HG02852 (cell line): ENCODE measurements around the gene ULBP1.
"Not testable (repeated sequence)": the region's sequence is repeated elsewhere in the genome, so short reads cannot be mapped to it uniquely, and the experiment has no call there.

Source experiments
- ATAC-seq: cut with Tn5 transposase; IDR thresholded peaks from one replicate; pipeline ENCODE4 v1.9.1; 2021; ENCODE audit warnings: mild to moderate bottlenecking, moderate library complexity; ENCODE audit not compliant: unreplicated experiment

The ULBP1 gene

GRCh38 chr6:150003599-150003998 is 39.9 kb downstream of the ULBP1 start:
- ATAC-seq: not testable (repeated sequence)

GRCh38 chr6:150004101-150004782 is 40.5 kb downstream of the ULBP1 start:
- ATAC-seq: peak; percentile 22

GRCh38 chr6:150004783-150005717 is 41.3 kb downstream of the ULBP1 start:
- ATAC-seq: peak; percentile 54

GRCh38 chr6:150005761-150006651 is 42.3 kb downstream of the ULBP1 start:
- ATAC-seq: no peak

GRCh38 chr6:150006961-150007464 is 43.3 kb downstream of the ULBP1 start:
- ATAC-seq: peak; percentile 38

- ATAC-seq: no peak
Observed at GRCh38 chr6:150008588-150008987, 44.8 kb downstream of the ULBP1 start.

- ATAC-seq: not testable (repeated sequence)
Observed at GRCh38 chr6:150012846-150013784, 49.4 kb downstream of the ULBP1 start.

GRCh38 chr6:150013785-150014622 is 50.3 kb downstream of the ULBP1 start:
- ATAC-seq: not testable (repeated sequence)

- not testable (repeated sequence) for ATAC-seq
Observed at GRCh38 chr6:150014623-150015280, 51.0 kb downstream of the ULBP1 start.

- ATAC-seq: not testable (repeated sequence)
Observed at GRCh38 chr6:150015281-150016001, 51.7 kb downstream of the ULBP1 start.

- ATAC-seq: no peak
Observed at GRCh38 chr6:150016324-150017185, 52.8 kb downstream of the ULBP1 start.

GRCh38 chr6:150017186-150017521 is 53.4 kb downstream of the ULBP1 start:
- ATAC-seq: not testable (repeated sequence)

GRCh38 chr6:150018846-150019580 is 55.3 kb downstream of the ULBP1 start:
- ATAC-seq: no peak

- ATAC-seq: not testable (repeated sequence)
Observed at GRCh38 chr6:150021870-150022269, 58.1 kb downstream of the ULBP1 start.
